ENCODE data around the gene FBXO47.

Gene FBXO47

DNA sequence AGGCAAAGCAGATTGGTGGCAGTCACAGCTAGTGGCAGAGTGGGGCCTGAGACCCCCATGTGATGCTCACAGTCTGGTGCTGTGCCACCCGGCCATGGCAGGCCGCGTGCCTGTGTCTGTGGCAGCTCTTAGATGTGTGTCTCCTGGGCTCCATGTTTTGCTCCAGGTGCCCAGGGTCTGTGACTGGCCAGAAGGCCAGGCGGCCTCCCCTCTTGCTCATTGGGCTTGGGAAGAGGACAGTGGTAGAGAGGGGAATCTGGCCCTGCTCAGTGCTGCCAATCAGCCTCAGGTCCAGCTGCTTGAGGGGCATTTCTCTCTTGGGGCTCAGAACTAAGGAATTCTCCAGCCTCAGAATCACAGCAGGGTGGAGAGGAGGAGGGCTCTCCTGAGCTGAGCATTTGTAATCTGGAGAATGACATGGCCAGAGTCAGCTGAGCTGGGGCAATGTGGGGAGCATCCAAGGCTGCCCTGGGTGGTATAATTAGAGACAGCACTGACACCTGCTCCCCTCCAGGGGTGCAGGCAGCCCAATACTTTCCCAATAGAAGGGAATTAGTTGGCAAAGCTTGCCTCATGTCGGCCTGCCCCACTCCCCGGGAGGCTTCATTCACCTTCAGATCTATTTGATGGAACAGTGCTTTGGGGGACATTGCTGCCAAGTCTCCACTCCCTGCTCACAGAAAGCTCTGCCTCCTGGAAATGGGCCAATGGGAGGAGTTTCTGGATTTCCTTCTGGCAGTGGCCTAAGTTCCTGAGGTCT lies 44.5 kb downstream of the FBXO47 start:
- no peak overlapping the region for H3K4me3 ChIP-seq (ENCODE audit: control insufficient read depth, low read depth, low read length)
- TF ChIP-seq, protein P1, sequence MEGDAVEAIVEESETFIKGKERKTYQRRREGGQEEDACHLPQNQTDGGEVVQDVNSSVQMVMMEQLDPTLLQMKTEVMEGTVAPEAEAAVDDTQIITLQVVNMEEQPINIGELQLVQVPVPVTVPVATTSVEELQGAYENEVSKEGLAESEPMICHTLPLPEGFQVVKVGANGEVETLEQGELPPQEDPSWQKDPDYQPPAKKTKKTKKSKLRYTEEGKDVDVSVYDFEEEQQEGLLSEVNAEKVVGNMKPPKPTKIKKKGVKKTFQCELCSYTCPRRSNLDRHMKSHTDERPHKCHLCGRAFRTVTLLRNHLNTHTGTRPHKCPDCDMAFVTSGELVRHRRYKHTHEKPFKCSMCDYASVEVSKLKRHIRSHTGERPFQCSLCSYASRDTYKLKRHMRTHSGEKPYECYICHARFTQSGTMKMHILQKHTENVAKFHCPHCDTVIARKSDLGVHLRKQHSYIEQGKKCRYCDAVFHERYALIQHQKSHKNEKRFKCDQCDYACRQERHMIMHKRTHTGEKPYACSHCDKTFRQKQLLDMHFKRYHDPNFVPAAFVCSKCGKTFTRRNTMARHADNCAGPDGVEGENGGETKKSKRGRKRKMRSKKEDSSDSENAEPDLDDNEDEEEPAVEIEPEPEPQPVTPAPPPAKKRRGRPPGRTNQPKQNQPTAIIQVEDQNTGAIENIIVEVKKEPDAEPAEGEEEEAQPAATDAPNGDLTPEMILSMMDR (IDR thresholded peaks at IDR 0.05; ENCODE audit: control insufficient read depth, insufficient read depth, low read depth, low read length, missing control alignments): peak; percentile 6
- DNase-seq (ENCODE audit: low read depth): peak; percentile 18

DNA sequence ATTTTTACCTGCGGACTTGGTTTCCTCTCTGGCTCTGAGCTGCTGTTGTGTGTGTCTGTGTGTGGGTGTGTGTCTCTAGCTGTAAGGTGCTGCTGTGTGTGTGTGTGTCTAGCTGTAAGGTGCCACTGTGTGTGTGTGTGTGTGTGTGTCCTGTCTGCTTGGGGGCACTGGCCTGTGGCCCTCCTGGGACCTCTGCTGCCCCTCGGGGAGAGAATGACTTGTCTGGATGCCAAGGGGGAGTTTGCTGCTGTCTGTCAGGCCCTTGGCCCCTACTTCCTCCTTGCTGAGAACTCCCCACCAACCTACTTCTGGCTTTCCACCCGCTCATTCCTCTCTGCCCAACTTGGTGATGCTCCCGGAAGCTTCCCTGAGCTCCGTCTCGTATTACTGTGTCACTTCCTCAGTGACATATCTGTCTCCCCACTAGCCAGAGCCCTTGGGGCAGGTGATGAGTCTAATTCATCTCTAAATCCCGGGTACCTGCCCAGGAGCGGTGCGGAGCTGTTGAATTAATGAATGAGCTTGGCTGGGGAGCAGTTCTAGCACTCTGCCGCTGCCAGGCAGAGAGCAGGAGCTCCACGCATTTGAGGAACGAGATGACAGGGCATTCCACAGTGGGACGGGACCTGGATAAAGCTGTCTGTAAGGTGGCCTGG lies 45.3 kb downstream of the FBXO47 start:
- TF ChIP-seq, protein P1 (IDR thresholded peaks at IDR 0.05; ENCODE audit: control insufficient read depth, insufficient read depth, low read depth, low read length, missing control alignments): no peak
- H3K4me3 ChIP-seq (ENCODE audit: control insufficient read depth, low read depth, low read length): no peak overlapping the region
- DNase-seq (ENCODE audit: low read depth): no peak

DNA sequence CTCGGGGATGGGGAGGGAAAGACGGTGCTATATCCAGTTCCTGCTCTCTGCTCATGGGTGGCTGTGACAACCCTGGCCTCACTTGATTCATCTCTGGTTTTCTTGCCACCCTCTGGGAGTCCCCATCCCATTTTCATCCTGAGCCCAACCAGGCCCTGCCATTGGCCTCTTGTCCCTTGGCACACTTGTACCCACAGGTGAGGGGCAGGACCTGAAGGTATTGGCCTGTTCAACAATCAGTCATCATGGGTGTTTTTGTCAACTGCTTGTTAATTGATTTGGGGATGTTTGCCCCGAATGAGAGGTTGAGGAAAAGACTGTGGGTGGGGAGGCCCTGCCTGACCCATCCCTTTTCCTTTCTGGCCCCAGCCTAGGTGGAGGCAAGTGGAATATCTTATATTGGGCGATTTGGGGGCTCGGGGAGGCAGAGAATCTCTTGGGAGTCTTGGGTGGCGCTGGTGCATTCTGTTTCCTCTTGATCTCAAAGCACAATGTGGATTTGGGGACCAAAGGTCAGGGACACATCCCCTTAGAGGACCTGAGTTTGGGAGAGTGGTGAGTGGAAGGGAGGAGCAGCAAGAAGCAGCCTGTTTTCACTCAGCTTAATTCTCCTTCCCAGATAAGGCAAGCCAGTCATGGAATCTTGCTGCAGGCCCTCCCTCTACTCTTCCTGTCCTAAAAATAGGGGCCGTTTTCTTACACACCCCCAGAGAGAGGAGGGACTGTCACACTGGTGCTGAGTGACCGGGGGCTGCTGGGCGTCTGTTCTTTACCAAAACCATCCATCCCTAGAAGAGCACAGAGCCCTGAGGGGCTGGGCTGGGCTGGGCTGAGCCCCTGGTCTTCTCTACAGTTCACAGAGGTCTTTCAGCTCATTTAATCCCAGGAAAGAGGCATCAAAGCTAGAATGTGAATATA lies 46.6 kb downstream of the FBXO47 start:
- no peak for DNase-seq (ENCODE audit: low read depth)
- H3K4me3 ChIP-seq (ENCODE audit: control insufficient read depth, low read depth, low read length): no peak overlapping the region
- TF ChIP-seq, protein P1 (IDR thresholded peaks at IDR 0.05; ENCODE audit: control insufficient read depth, insufficient read depth, low read depth, low read length, missing control alignments): no peak

DNA sequence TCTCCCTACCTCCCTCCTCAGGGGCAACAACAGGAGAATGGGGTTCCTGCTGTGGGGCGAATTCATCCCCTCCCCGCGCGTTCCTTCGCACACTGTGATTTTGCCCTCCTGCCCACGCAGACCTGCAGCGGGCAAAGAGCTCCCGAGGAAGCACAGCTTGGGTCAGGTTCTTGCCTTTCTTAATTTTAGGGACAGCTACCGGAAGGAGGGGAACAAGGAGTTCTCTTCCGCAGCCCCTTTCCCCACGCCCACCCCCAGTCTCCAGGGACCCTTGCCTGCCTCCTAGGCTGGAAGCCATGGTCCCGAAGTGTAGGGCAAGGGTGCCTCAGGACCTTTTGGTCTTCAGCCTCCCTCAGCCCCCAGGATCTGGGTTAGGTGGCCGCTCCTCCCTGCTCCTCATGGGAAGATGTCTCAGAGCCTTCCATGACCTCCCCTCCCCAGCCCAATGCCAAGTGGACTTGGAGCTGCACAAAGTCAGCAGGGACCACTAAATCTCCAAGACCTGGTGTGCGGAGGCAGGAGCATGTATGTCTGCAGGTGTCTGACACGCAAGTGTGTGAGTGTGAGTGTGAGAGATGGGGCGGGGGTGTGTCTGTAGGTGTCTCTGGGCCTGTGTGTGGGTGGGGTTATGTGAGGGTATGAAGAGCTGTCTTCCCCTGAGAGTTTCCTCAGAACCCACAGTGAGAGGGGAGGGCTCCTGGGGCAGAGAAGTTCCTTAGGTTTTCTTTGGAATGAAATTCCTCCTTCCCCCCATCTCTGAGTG lies 47.7 kb downstream of the FBXO47 start:
- no peak overlapping the region for H3K4me3 ChIP-seq (ENCODE audit: control insufficient read depth, low read depth, low read length)
- DNase-seq (ENCODE audit: low read depth): no peak
- TF ChIP-seq, protein P1 (IDR thresholded peaks at IDR 0.05; ENCODE audit: control insufficient read depth, insufficient read depth, low read depth, low read length, missing control alignments): no peak

DNA sequence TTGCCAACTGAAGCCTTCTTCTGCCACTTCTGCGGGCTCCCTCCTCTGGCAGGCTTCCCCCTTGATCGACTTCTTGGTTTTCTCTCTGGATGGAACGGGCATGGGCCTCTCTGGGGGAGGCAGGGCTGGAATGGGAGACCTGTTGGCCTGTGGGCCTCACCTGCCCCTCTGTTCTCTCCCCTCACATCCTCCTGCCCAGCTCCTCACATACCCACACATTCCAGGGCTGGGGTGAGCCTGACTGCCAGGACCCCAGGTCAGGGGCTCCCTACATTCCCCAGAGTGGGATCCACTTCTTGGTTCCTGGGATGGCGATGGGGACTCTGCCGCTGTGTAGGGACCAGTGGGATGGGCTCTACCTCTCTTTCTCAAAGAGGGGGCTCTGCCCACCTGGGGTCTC lies 48.3 kb downstream of the FBXO47 start:
- TF ChIP-seq, protein P1 (IDR thresholded peaks at IDR 0.05; ENCODE audit: control insufficient read depth, insufficient read depth, low read depth, low read length, missing control alignments): no peak
- no peak overlapping the region for H3K4me3 ChIP-seq (ENCODE audit: control insufficient read depth, low read depth, low read length)
- no peak for DNase-seq (ENCODE audit: low read depth)

All from AG09309 (cell line).